Activated gamma-delta T cell treated with anti-CD3 and anti-CD28 coated beads, Interleukin-2, amount 50 U/mL, for 16 hours (primary cell): ENCODE data around the gene HHIPL1.
"Not testable (repeated sequence)": the region's sequence is repeated elsewhere in the genome, so short reads cannot be mapped to it uniquely, and the experiment has no call there.

Source experiments
- DNase-seq: peaks from one replicate; pipeline ENCODE4 v3.0.0-alpha.2; 2020; ENCODE audit warnings: low read depth

Gene HHIPL1

DNA sequence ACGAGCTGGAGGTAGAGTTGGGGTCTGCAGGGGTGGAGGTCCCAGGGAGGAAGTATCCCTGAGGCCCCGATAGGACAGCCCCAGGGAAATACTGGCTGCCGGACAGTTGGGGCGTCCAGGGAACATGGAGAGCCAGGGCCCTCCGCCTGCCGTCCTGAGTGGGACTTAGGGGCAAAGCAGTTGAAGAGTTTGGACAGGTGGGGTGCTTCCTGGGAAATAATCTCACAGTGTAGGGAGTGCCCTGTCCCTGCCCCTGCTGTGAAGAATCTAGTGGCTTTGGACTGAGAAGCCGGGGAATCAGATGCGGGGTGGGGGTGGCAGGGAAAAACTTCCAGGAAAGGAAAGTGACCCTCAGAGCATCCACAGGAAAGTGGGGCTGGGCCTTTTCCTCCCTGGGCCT, 9.8 kb upstream of the HHIPL1 start:
- DNase-seq: no peak

DNA sequence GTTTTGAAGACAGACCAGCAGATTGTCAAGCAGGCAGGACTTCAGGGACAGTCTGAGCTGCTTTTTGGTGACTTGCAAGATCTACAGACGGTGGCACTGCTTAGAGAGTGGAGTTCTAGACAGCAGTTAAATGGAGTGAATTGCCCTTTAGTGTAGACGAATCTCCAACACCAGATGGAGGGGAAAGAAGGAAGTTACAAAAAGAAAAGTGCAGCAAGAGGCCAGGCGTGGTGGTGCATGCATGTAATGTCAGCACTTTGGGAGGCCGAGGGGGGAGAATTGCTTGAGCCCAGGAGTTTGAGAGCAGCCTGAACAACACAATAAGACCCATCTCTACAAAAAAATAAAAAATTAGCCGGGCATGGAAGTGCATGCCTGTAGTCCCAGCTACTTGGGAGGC, 8.4 kb upstream of the HHIPL1 start:
- no peak for DNase-seq

DNA sequence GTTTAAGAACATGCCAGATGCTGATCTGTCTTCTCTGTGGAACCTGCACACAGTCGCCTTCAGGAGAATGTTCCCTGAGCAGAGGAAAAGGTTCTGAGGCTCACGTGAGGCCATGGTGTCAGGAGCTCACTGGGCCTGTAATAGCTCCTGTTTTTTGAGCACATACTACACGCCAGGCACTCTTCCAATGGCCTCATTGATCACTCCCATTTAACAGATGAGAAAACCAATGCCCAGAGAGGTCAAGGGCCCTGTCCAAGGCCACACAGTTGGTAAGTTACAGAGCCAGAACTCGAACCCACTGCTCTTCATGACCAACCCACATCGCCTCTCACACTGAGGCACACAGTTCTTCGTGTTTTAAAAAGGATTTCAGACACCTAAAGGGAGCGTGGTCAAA, 7.3 kb upstream of the HHIPL1 start:
- no peak for DNase-seq

DNA sequence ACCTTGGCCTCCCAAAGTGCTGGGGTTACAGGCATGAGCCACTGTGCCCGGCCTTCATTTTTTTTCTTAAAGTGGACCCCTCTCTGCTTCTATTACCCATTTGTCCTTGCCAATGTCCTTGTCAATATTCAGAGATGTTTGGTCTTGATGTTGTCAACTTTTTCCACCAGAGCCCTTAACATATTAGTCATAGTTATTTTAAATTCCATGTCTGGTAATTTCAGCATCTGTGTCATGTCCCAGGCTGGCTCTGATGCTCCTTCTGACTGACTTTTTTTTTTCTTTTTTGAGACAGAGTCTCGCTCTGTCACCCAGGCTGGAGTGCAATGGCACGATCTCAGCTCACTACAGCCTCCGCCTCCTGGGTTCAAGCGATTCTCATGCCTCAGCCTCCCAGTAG, 2.2 kb upstream of the HHIPL1 start:
- DNase-seq: not testable (repeated sequence)

DNA sequence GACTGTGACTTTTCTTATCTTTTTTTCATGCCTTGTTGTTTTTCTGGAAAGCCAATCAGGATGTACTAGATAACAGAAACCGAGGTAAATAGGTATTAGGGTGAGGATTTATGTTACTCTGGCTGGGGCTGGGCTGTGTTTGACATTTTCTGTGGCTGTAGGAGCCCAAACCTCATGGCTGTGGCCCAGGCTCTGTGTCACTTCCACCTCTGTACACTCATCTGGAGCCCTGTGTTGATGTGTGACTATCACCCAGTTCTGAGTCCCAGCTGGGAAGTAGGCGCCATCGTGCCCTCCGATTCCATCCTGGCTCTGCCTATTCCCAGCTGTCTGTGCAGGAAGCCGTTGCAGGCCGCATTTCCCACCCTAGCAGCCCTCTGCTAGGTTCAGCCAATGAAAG, 1.6 kb upstream of the HHIPL1 start:
- no peak for DNase-seq

DNA sequence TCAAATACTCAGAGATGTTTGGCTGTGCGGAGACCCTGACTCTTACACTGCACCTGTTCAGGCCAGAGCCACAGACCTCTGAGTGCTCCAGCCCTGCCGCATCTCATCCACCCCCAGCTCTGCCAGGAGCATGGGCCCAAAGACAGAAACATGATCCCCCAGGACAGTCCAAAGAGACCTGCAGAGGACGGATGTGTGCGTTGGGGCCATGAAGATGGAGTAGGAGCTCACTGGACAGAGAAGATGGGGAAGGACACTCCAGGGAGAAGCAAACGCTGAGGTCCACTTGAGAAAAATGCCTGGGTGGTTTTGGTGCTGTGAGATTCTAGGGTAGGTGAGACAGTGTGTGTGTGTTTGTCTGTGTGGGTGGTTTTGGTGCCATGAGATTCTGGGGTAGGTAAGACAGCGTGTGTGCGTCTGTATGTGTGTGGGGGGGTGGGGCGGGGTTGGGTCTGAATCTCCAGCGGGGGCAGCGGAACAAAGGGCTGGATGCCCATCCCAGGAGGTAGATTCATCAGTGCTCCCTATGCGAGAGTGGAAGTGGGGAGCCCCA, 818 bp upstream of the HHIPL1 start:
- DNase-seq: no peak

DNA sequence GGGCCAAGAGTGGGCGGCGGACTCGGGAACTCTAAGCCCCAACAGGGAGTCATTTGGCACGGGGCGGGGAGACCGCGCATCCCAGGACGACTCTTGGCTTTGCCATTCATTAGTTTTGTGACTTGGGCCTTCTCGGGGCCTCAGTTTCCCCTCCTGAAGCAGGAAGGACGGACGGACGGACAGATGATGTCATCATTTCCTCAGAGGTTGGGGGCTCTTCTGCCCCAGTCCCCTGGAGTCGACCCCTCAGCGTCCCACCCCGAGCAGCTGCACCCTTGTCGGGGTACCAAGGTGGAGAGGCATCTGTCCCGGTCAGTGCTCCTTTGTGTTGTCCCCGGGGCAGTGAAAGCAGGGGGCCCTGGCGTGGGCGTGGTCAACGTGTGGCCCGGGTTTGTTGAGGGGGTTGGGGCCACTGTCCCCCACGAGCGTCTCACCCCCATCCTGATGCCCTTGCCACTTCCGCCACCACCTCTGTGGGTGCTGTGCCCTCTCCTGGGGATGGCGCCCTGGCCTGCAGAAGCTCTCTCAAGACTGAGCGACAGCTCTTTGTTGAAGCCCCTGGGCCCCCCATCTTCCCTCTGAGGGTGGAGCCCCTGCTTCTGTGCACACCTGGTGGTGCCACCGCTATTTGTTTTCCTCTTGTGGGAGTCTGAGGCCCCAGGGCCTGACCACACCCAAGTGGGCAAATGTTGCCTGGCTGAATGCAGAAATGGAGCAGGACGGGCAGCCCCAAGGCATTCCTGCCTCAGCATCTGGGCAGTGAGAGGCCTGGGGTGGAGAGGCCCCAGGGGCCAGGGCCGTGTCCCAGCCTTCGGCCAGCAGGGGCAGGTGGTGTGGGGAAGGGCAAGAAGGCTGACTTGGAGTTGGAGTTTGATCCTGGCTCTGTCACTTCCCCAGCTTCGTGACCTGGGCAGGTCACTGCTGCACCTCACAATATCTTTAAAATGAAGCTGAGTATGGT, 896 bp downstream of the HHIPL1 start:
- no peak for DNase-seq

DNA sequence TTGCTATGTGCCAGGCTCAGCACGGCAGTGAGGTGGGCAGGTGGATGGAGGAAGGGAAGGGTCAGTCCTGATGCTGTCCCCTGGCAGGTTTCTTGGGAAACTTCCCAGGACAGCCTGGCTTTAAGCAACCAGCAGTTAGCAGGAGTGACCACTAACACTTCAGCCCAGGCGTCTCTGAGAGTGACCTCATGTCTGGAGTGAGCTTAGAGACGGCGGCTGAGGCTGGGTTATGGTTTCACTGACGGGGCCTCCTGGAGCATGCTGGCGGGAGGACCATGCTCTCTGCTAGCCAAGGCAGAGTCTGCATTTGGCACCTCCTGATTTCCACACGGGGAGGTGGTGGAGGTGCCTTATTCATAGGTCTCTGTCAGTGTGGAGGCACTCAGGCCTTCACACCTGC, 2.5 kb downstream of the HHIPL1 start:
- no peak for DNase-seq

DNA sequence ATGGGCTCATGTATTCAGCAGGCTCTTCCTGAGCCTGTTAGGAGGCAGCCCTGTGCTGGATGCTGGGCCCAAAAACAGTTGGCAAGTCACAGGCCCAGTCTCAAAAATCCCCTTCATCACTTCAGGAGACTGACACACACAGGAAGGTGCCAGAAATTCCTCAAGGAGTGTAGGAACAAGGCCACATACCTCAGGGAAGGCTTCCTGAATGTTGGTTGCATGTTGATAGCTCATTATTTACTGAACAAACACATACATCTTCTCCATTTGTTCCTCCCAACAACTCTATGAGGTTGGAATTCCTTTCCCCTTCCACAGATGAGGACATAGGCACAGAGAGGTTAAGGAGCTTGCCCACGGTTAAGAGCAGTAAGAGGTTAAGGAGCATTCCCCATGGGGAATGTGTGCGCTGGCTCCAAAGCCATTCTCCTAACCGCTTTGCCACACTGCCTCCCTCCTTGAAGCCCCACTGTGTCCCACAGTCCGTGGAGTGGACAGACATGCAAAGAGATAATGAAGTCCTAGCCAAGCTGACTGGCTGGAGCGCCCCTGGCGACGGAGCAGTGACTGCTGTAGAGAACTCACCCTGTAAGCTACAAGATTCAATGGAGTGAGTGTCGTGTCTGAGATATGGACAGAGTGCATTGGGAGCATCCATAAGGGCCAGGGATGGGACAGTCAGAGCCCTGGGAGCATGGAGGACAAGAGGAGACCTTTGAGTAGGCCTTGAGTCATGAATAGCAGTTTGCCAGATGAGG, 3.3 kb downstream of the HHIPL1 start:
- no peak for DNase-seq

DNA sequence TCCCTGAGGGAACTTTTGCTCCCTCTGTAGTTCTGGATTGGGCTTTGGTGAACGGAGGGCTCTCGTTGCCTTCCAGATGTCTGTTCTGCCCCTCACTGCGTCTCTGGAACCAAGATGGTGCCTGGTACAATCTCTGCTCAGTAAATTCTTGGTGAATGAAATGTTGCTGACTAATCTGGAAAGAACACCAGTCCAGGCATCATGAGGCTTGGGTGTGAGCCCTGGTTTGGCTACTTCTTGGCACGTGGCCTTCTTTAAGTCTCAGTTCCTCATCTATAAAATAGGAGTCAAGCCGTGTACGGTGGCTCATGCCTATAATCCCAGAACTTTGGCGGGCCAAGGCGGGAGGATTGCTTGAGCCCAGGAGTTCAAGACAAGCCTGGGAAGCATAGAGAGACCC, 4.3 kb downstream of the HHIPL1 start:
- DNase-seq: no peak

DNA sequence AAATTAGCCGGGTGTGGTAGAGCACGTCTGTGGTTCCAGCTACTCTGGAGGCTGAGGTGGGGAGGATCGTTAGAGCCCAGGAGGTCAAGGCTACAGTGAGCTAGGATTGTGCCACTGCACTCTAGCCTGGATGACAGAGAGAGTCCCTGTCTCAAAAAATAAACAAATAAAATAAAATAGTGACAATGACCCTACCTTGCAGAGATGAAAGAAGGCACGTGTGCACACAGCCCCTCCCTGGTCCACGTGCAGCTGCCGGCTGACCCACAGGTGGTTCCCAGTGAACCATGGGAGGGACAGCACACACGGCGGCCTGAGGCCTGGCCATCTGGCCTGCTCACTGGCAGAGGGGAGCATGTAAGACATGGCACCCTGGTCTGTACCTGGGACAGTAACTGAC, 4.7 kb downstream of the HHIPL1 start:
- DNase-seq: no peak

DNA sequence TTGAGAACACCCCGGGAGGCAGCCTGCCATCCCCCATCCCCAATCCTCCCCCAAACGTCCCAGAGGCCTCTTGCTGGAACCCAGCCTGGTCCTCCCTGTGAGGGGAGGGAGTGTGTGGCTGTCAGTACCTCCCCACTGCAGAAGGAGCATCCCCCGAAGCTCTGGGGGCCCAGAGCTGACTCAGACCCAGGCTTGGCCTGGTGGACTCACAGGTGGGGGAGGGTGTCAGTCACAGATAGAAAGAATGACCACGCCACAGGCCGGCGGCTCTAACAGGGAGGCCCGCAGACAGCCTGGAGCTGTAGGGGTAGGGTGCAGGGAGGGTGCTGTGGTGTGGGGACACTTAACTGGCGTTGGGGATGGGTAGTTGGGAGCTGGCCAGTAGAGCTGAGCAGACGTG, 5.3 kb downstream of the HHIPL1 start:
- no peak for DNase-seq

DNA sequence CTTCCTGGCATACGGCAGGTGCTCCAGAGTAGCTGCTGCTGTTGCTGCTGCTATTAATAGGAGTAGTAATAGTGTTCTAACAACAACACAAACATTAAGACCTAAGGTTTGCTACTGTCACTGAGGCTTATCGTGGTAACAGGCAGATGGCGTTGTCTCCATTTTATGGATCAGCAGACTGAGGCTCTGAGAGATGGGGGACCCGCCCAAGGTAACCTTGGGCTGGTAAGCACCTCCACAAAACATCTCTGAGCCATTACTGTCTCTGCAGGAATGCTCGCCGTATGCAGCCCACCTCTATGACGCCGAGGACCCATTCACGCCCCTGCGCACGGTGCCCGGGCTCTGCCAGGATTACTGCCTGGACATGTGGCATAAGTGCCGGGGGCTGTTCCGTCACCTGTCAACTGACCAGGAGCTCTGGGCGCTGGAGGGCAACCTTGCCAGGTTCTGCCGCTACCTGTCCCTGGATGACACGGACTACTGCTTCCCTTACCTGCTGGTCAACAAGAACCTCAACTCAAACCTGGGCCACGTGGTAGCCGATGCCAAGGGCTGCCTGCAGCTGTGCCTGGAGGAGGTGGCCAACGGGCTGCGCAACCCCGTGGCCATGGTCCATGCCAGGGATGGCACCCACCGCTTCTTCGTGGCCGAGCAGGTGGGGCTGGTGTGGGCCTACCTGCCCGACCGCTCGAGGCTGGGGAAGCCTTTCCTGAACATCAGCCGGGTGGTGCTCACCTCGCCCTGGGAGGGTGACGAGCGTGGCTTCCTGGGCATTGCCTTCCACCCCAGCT, 7.2 kb downstream of the HHIPL1 start:
- no peak for DNase-seq

DNA sequence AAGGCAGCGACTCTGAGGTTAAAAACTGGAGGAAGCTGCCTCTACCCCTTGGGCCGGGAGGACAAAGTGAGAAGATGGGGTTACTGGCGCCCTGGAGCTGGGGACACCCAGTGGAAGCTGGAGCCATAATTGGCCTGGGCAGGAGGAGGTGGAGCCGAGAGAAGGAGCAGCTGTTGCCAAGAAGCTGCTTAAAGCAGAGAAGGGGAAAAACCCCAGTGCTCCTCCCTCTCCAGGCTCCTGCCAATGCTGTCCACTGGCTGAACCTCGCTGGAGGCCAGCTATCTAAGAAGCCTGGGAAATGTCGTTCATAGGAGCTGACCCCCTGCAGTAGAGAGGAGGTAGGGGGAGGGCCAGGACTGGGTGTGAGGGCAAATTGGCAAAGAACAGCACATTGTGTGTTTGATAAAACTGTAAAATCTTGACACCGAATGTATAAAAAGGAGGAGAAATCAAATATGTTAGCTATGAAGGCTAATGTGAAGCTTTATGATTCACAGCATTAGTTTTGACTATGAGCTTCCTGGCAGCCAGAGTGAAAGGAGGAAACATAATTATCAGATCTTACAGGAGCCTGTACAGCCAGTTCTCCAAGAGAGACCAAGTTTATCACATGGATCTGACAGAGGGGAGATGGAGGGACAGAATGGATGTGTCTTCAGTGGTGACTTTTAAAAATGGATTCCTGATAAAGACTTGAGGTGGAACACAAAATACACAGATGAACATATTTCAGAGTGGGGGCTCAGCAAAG, 9.5 kb downstream of the HHIPL1 start:
- no peak for DNase-seq

DNA sequence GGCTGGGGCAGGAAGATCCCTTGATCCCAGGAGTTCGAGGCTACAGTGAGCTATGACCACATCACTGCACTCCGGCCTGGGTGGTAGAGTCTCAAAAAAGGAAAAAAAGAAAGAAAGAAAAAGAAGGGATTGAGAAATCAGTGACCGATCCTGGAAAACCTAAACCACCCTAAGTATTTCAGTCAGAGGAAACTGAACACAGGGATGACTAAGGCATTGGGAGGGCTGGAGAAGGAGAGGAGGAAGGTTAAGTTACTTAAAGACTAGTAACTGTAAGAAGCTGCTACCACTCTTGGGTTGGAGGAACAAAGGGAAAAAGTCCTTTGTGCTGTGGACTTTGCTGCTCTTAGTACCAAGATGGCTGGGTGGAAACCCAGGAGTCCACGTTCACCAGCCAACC, 10.6 kb downstream of the HHIPL1 start:
- DNase-seq: no peak

DNA sequence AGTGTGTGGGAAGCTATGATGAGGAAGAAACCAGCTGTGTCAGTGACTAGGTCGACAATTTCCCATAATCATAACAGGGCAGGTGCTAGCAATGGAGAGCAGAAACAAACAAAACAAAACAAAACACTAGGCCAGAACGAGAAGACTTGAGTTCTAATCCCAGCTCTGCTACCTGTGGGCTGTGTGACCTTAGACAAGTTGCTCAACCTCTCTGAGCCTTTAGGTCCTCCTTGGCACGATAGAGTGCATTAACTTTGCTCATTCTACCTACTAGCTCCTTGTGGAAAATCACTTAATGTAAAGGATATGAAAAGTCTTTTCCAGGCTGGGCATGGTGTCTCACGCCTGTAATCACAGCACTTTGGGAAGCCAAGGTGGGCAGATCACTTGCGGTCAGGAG, 11.2 kb downstream of the HHIPL1 start:
- DNase-seq: no peak

DNA sequence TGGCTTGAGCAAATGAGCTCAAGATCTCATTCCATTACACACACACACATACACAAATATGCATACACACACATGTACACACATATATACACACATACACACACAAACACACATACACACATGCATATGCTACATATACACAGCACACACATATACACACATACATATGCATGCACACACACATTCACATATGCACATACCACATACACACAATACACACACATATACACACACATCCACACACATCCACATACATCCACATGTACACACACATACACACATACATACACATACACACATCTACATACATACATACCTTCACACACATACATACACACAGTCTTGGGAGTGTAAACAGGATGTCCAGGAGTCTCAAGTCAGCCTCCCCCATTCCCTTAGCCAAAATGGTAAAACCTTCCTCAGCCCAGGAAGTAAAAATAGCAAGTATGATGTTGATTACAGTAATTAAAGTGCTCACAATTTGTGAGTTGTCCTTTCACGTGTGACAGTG, 12.8 kb downstream of the HHIPL1 start:
- no peak for DNase-seq

DNA sequence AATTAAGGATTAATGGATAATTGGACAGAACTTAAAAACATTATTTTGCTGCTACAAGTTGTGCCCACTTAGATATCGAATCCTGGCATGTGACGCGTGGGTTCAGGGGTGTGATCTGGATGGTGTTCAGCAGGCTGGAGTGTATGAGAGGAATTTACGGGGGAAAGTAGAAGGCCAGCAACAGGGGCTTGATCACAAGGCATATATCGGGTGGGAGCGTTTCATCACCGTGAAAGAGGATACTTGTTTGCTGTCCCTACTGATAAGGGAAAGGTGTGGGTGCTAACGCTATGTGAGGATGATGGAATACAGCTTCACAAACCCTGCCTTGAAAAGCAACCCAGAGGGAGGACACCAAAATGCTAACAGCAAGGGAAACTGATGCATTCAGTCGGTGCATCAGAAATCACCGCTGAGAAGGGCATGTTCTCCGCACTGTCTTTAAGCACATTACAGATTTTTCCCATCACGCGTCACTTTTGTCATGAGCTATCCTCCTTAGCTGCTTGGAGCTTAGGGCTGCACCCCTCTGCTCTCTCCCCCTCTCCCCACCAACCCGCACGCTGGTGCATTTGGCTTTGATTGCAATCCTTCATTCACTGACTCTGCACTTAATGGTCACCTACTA, 13.4 kb downstream of the HHIPL1 start:
- DNase-seq: no peak

DNA sequence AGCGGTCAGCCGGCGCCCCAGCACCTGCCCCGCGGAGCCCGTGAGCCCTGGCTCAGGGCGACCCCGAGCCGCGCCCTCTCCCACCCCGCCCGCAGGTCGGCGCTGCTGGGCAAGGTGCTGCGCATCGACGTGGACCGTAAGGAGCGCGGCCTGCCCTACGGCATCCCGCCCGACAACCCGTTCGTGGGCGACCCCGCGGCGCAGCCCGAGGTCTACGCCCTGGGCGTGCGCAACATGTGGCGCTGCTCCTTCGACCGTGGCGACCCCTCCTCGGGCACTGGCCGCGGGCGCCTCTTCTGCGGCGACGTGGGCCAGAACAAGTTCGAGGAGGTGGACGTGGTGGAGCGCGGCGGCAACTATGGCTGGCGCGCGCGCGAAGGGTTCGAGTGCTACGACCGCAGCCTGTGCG, 14.4 kb downstream of the HHIPL1 start:
- DNase-seq: no peak

DNA sequence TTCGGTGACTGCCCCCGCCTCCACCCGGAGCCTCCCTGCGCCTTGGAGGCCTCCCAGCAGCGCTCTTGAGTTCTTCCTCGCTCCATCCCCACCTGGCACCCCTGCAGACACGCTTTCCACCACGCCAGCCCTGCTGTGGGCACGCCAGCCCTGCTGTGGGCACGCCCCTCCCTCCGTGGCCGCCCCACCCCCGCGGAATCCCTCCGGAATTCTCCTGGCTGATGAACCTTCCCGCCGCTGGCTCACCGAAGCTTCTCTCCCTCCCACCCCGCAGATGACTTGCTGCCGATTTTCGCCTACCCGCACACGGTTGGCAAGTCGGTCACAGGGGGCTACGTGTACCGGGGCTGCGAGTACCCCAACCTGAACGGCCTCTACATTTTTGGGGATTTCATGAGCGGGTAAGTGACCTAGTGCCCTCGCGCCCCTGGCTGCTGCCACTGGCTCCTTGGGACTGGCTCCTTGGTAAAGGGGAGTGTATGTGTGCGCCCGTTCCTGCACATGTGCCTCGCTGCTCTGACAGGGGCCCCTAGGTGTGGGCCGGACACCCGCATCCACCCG, 15.2 kb downstream of the HHIPL1 start:
- no peak for DNase-seq
